GM12878 (cell line): Measurements from ENCODE around the gene SYNJ2BP. TPM values are rescaled to one million over a fixed set of nuclear protein-coding genes. Genes with fewer than 3 reads are reported as not detected.

Experiments used
- ATAC-seq: fragments of 200-7000 bp; cut with Tn5 transposase; 3 replicates; pipeline ENCODE4 v1.9.1; 2020; ENCODE audit warnings: mild to moderate bottlenecking, moderate library complexity
- BruUV-seq: library from RNA; stranded (reverse); fragments of 400-500 nt; replicated peaks from 2 replicates; lab custom pipeline; 2021; lab: Mats Ljungman, UMichigan
- CTCF ChIA-PET: fragments of 300-600 bp; sonication (Branson Sonifier 250); formaldehyde crosslinking; extraction: SDS; loops from one replicate; lab custom pipeline; 2021; ENCODE audit warnings: inconsistent platforms; lab: Yijun Ruan, JAX
- POLR2A ChIA-PET: fragments of 350-600 bp; formaldehyde crosslinking; extraction: SDS; loops from one replicate; lab custom pipeline; 2021; ENCODE audit warnings: inconsistent platforms; lab: Charles Lee
- RAD21 ChIA-PET: fragments of 300-600 bp; sonication (Branson Sonifier 250); formaldehyde crosslinking; loops from one replicate; lab custom pipeline; 2023; ENCODE audit warnings: antibody characterized with exemption; ENCODE audit not compliant: unreplicated experiment; lab: Charles Lee
- SMC1A ChIA-PET: fragments of 300-600 bp; sonication (Branson Sonifier 250); formaldehyde crosslinking; loops from one replicate; lab custom pipeline; 2023; ENCODE audit not compliant: unreplicated experiment, uncharacterized antibody; lab: Charles Lee
- DNase-seq: peaks from one replicate; pipeline ENCODE4 v3.0.0-alpha.2; 2011; ENCODE audit warnings: low read depth, low spot score
- FAIRE-seq: peaks from 3 replicates; lab custom pipeline; 2011; peaks lifted over from hg19 to GRCh38; lab: Jason Lieb, UNC
- H2AFZ ChIP-seq: 2 replicates; pipeline ENCODE4 v1.6.0; 2011; ENCODE audit warnings: low read depth, low read length, control low read depth; ENCODE audit not compliant: control insufficient read depth
- H3K27ac ChIP-seq: 2 replicates; pipeline ENCODE4 v1.5.1; 2011; ENCODE audit warnings: control low read depth; ENCODE audit not compliant: control insufficient read depth, insufficient read depth
- H3K27me3 ChIP-seq, 2 experiments: replicated peaks in 1 of 2; 2 replicates each; pipeline versions ENCODE4 v1.6.0 to v1.6.1; 2011; ENCODE audit warnings: low read length in 1 of 2; ENCODE audit not compliant: control insufficient read depth in 2 of 2, insufficient read depth in 2 of 2
- H3K36me3 ChIP-seq, 2 experiments: 2 replicates each; pipeline ENCODE4 v1.5.1; 2011; ENCODE audit warnings: low read length in 1 of 2; ENCODE audit not compliant: control insufficient read depth in 2 of 2, insufficient read depth in 2 of 2
- H3K4me1 ChIP-seq: 2 replicates; pipeline ENCODE4 v1.6.1; 2011; ENCODE audit warnings: mild to moderate bottlenecking, low read length, moderate library complexity, mixed read lengths; ENCODE audit not compliant: control insufficient read depth, insufficient read depth
- H3K4me2 ChIP-seq: 2 replicates; pipeline ENCODE4 v1.6.0; 2011; ENCODE audit warnings: control low read depth; ENCODE audit not compliant: control insufficient read depth, insufficient read depth
- H3K4me3 ChIP-seq: fragments of 200-600 bp; sonication (generic); 2 replicates; pipeline ENCODE4 v1.5.1; 2016
- H3K79me2 ChIP-seq: 2 replicates; pipeline ENCODE4 v1.6.0; 2011; ENCODE audit warnings: low read length; ENCODE audit not compliant: control insufficient read depth, insufficient read depth
- H3K9ac ChIP-seq: 2 replicates; pipeline ENCODE4 v1.8.0; 2011; ENCODE audit warnings: low read length, control low read depth, mixed read lengths; ENCODE audit not compliant: control insufficient read depth, insufficient read depth
- H3K9me3 ChIP-seq: replicated peaks from 3 replicates; pipeline ENCODE4 v1.5.1; 2011; ENCODE audit warnings: mild to moderate bottlenecking, low read length; ENCODE audit not compliant: control insufficient read depth, insufficient read depth
- H4K20me1 ChIP-seq: 2 replicates; pipeline ENCODE4 v1.6.0; 2011; ENCODE audit not compliant: control insufficient read depth, insufficient read depth
- CEBPB ChIP-seq, 2 experiments: fragments of 150-350 bp in 1 of 2; IDR thresholded peaks; 2 replicates each; pipeline ENCODE4 v1.6.1; 2012 to 2014; ENCODE audit warnings: low read depth in 2 of 2, low read length in 2 of 2, borderline replicate concordance in 1 of 2, inconsistent platforms in 1 of 2
- CHD4 ChIP-seq: fragments of 200-600 bp; sonication (generic); IDR thresholded peaks from 2 replicates; pipeline ENCODE4 v1.6.1; 2016; ENCODE audit warnings: mild to moderate bottlenecking
- DPF2 ChIP-seq: fragments of 450-650 bp; IDR thresholded peaks from 2 replicates; pipeline ENCODE4 v1.6.1; 2017; ENCODE audit warnings: mild to moderate bottlenecking
- EGR1 ChIP-seq, 2 experiments: IDR thresholded peaks; 1 replicate in 1 of 2; 2 replicates in 1 of 2; pipeline ENCODE4 v1.6.1; 2011 to 2012; ENCODE audit warnings: low read depth in 2 of 2, low read length in 2 of 2, borderline replicate concordance in 1 of 2, mild to moderate bottlenecking in 1 of 2, moderate library complexity in 1 of 2
- EP300 ChIP-seq, 2 experiments: fragments of 150-350 bp in 1 of 2; IDR thresholded peaks; 2 replicates each; pipeline ENCODE4 v1.6.1; 2011 to 2012; ENCODE audit warnings: low read depth in 2 of 2, low read length in 2 of 2, borderline replicate concordance in 1 of 2, improper control_type of control experiment in 1 of 2, inconsistent platforms in 1 of 2; ENCODE audit not compliant: control insufficient read depth in 1 of 2
- EZH2 ChIP-seq: IDR thresholded peaks from 2 replicates; pipeline ENCODE4 v1.6.1; 2012; ENCODE audit warnings: low read depth, mild to moderate bottlenecking, control low read depth, inconsistent platforms, low read length, borderline replicate concordance; ENCODE audit not compliant: control insufficient read depth
- IKZF1 ChIP-seq: fragments of 450-650 bp; conservative IDR thresholded peaks from 2 replicates; pipeline ENCODE4 v1.6.1; 2017; ENCODE audit warnings: antibody characterized with exemption, mild to moderate bottlenecking
- IKZF2 ChIP-seq, 2 experiments: fragments of 450-650 bp; IDR thresholded peaks; 2 replicates each; pipeline ENCODE4 v1.6.1; 2017; ENCODE audit warnings: mild to moderate bottlenecking in 2 of 2, moderate library complexity in 2 of 2
- IRF4 ChIP-seq: IDR thresholded peaks from 2 replicates; pipeline ENCODE4 v1.6.1; 2011; ENCODE audit warnings: low read depth, low read length
- JUNB ChIP-seq: IDR thresholded peaks from 2 replicates; pipeline ENCODE4 v1.6.1; 2016; ENCODE audit warnings: antibody characterized with exemption, mild to moderate bottlenecking
- MEF2B ChIP-seq: fragments of 450-650 bp; IDR thresholded peaks from 2 replicates; pipeline ENCODE4 v1.6.1; 2018; ENCODE audit warnings: mild to moderate bottlenecking, moderate library complexity; ENCODE audit not compliant: partially characterized antibody, poor library complexity, severe bottlenecking
- PML ChIP-seq: IDR thresholded peaks from 2 replicates; pipeline ENCODE4 v1.6.1; 2012; ENCODE audit warnings: low read length, inconsistent platforms
- POLR2AphosphoS2 ChIP-seq: IDR thresholded peaks from 2 replicates; pipeline ENCODE4 v1.6.1; 2011; ENCODE audit warnings: low read depth, mild to moderate bottlenecking, low read length, improper control_type of control experiment, moderate library complexity
- POLR2AphosphoS5 ChIP-seq: IDR thresholded peaks from 2 replicates; pipeline ENCODE4 v1.6.1; 2011; ENCODE audit warnings: mild to moderate bottlenecking, low read length, inconsistent platforms
- PRDM15 ChIP-seq: fragments of 450-650 bp; formaldehyde crosslinking; IDR thresholded peaks from 2 replicates; pipeline ENCODE4 v1.4.0; 2020; ENCODE audit warnings: mild to moderate bottlenecking, moderate library complexity
- RAD21 ChIP-seq: IDR thresholded peaks from 2 replicates; pipeline ENCODE4 v1.6.1; 2011; ENCODE audit warnings: mild to moderate bottlenecking, low read depth, low read length, moderate library complexity; ENCODE audit not compliant: insufficient read depth
- RAD51 ChIP-seq: fragments of 450-650 bp; IDR thresholded peaks from 2 replicates; pipeline ENCODE4 v1.6.1; 2016; ENCODE audit warnings: moderate library complexity, mild to moderate bottlenecking, inconsistent platforms
- RFX5 ChIP-seq: IDR thresholded peaks from 2 replicates; pipeline ENCODE4 v1.6.1; 2011; ENCODE audit warnings: low read depth, low read length, improper control_type of control experiment
- SMC3 ChIP-seq: IDR thresholded peaks from 2 replicates; pipeline ENCODE4 v1.6.1; 2011; ENCODE audit warnings: low read length, improper control_type of control experiment, borderline replicate concordance
- in situ Hi-C: fragments of 300-500 bp; cut with MboI; formaldehyde crosslinking; loops from 9 replicates; pipeline ENCODE4 v1.14.3; 2018; ENCODE audit warnings: mixed read lengths
- intact Hi-C: fragments of 100-400 bp; cut with micrococcal nuclease; formaldehyde crosslinking; loops from one replicate; pipeline ENCODE4 v1.14.2; 2022; ENCODE audit not compliant: unreplicated experiment
- polyA plus RNA-seq, 11 experiments: library from polyadenylated mRNA; depleted of rRNA in 4 of 11; unstranded in 6 of 11; stranded (reverse) in 5 of 11; fragments of >200 nt; fragmentation: Nextera tagmentation in 4 of 11; fragmentation: Illumina TruSeq in 1 of 11; extraction: Ambion mirVana in 4 of 11; extraction: Trizol in 1 of 11; gene quantifications; 1 replicate in 1 of 11; 2 replicates in 10 of 11; pipeline versions ENCODE4 v1.2.1 to v1.2.3, GENCODE V29; 2011 to 2016; ENCODE audit warnings: inconsistent platforms in 2 of 11, missing spikeins in 2 of 11, low read depth in 1 of 11
- total RNA-seq, 4 experiments: library from RNA; depleted of rRNA in 3 of 4; stranded (reverse); fragments of >200 nt in 3 of 4; fragmentation: Illumina TruSeq in 1 of 4; extraction: Trizol in 1 of 4; gene quantifications; 2 replicates each; pipeline versions ENCODE4 v1.2.1 to v1.2.3, GENCODE V29; 2013 to 2021

SYNJ2BP gene
- total and polyA plus RNA-seq, 10 of the 15 experiments (the other 5 are each of a cell fraction or from before 2014, with no cell fraction given) = 8.0 to 27.5 (median 17.5) TPM

- no peak for TF ChIP-seq IKZF1
- no peak for TF ChIP-seq CEBPB (IDR thresholded peaks at IDR 0.05; ENCODE audit: borderline replicate concordance in 1 of 2, low read depth in 2 of 2, low read length in 2 of 2)
These were observed 34.4 kb downstream of the SYNJ2BP start (continued) for GRCh38 chr14:70382536-70382935.

GRCh38 chr14:70380824-70381223 is 36.1 kb downstream of the SYNJ2BP start:
- Histone ChIP-seq H2AFZ (no peak overlapping the region), H3K4me3 (no peak overlapping the region), H3K27ac (no peak overlapping the region), H3K9ac (no peak overlapping the region), H3K27me3 (no peaks in the 10 kb centered on the region), H3K36me3 (no peaks in the 10 kb centered on the region; a peak in 1 of 4 replicates), H4K20me1 (no peaks in the 10 kb centered on the region), H3K9me3 (no peaks in the 10 kb centered on the region), H3K4me2 (no peak overlapping the region), H3K79me2 (no peaks in the 10 kb centered on the region), H3K4me1 (no peaks in the 10 kb centered on the region)
- ATAC-seq (no peak), FAIRE-seq (no peak), DNase-seq (no peak)
- BruUV-seq = no TSS peak
- SMC1A ChIA-PET = interaction anchor here (0.6 to 1.0 kb wide), 2 partner anchors 11 to 13 kb away, joined by 3 read pairs; no protein-coding TSS in a partner anchor
- POLR2A ChIA-PET = no interaction called here
- CTCF ChIA-PET = no interaction called here
- in situ Hi-C loops (no loop called here), intact Hi-C loops (no loop called here)
- RAD21 ChIA-PET = interaction anchor here (0.8 kb wide), 1 partner anchor 187 kb away, joined by 3 read pairs; no protein-coding TSS in a partner anchor
- TF ChIP-seq EP300 (IDR thresholded peaks at IDR 0.05; ENCODE audit: borderline replicate concordance in 1 of 2, control insufficient read depth in 1 of 2, low read depth in 2 of 2, low read length in 2 of 2) (no peak), POLR2AphosphoS5 (no peak), RFX5 (no peak), SMC3 (no peak), POLR2AphosphoS2 (no peak), PRDM15 (CRISPR knock-in tag) (no peak), EZH2 (no peak), DPF2 (no peak), JUNB (no peak), CHD4 (no peak), IRF4 (no peak), RAD21 (no peak), IKZF2 (IDR thresholded peaks at IDR 0.05) (no peak), MEF2B (no peak), PML (no peak), EGR1 (IDR thresholded peaks at IDR 0.05; ENCODE audit: borderline replicate concordance in 1 of 2, low read depth in 2 of 2, low read length in 2 of 2) (no peak), RAD51 (no peak)
